Islet of Langerhans (tissue), 1 donor: ENCODE results near the gene SCYL2.
A peak's percentile ranks its signal among the peaks of the same experiment; 100 is the strongest.
"Not testable (repeated sequence)": the region's sequence is repeated elsewhere in the genome, so short reads cannot be mapped to it uniquely, and the experiment has no call there.

Experiments used
- FAIRE-seq: peaks from one replicate; lab custom pipeline; 2011; peaks lifted over from hg19 to GRCh38; lab: Jason Lieb, UNC

SCYL2 gene

GRCh38 chr12:100266835-100267602 is at the start of gene SCYL2, which contains the start of gene DEPDC4:
Gene SCYL2 (plus strand): TSS chr12:100267177. CDS start chr12:100282971, 15,794 bp downstream.
Gene DEPDC4 (minus strand): TSS chr12:100267079. CDS start chr12:100267076, 3 bp downstream.
- FAIRE-seq = no peak

GRCh38 chr12:100219328-100220109 is 47.5 kb upstream of the SCYL2 start:
- no peak for FAIRE-seq

- FAIRE-seq = no peak
Measured at GRCh38 chr12:100221523-100221922, 45.5 kb upstream of the SCYL2 start.

- FAIRE-seq = not testable (repeated sequence)
Measured at GRCh38 chr12:100222173-100222572, 44.8 kb upstream of the SCYL2 start.

- no peak for FAIRE-seq
Measured at GRCh38 chr12:100225491-100225890, 41.5 kb upstream of the SCYL2 start.

GRCh38 chr12:100229036-100229635 is 37.8 kb upstream of the SCYL2 start:
- FAIRE-seq = no peak

- FAIRE-seq = no peak
Measured at GRCh38 chr12:100229876-100230275, 37.1 kb upstream of the SCYL2 start.

GRCh38 chr12:100231873-100232272 is 35.1 kb upstream of the SCYL2 start:
- FAIRE-seq = not testable (repeated sequence)

- no peak for FAIRE-seq
Measured at GRCh38 chr12:100234166-100234565, 32.8 kb upstream of the SCYL2 start.

GRCh38 chr12:100234591-100235304 is 32.2 kb upstream of the SCYL2 start:
- peak; percentile 92 for FAIRE-seq

GRCh38 chr12:100238801-100239200 is 28.2 kb upstream of the SCYL2 start:
- FAIRE-seq = no peak

GRCh38 chr12:100239589-100239988 is 27.4 kb upstream of the SCYL2 start:
- FAIRE-seq = no peak

- no peak for FAIRE-seq
Measured at GRCh38 chr12:100243137-100243536, 23.8 kb upstream of the SCYL2 start.

GRCh38 chr12:100247765-100248164 is 19.2 kb upstream of the SCYL2 start:
- FAIRE-seq = no peak

GRCh38 chr12:100248886-100249285 is 18.1 kb upstream of the SCYL2 start:
- no peak for FAIRE-seq

- FAIRE-seq = no peak
Measured at GRCh38 chr12:100249941-100250340, 17.0 kb upstream of the SCYL2 start.

GRCh38 chr12:100251917-100252316 is 15.1 kb upstream of the SCYL2 start:
- FAIRE-seq = peak; percentile 97

- FAIRE-seq = peak; percentile 38
Measured at GRCh38 chr12:100253437-100253836, 13.5 kb upstream of the SCYL2 start.

GRCh38 chr12:100254876-100255275 is 12.1 kb upstream of the SCYL2 start:
- FAIRE-seq = no peak

GRCh38 chr12:100258127-100258526 is 8.8 kb upstream of the SCYL2 start:
- FAIRE-seq = no peak

GRCh38 chr12:100263131-100263530 is 3.8 kb upstream of the SCYL2 start:
- FAIRE-seq = no peak

GRCh38 chr12:100265107-100265506 is 1.9 kb upstream of the SCYL2 start:
- not testable (repeated sequence) for FAIRE-seq
